CD4-positive, alpha-beta T cell treated with Interleukin-4 for 1 hour (primary cell): ENCODE data around the gene PLA2R1.
"Not testable (repeated sequence)": the region's sequence is repeated elsewhere in the genome, so short reads cannot be mapped to it uniquely, and the experiment has no call there.

Experiments used
- DNase-seq, 2 donors: peaks; one replicate each; pipeline ENCODE4 v3.0.0-alpha.2; 2020 to 2022

PLA2R1 gene

GRCh38 chr2:159976527-159977160 is 85.8 kb downstream of the PLA2R1 start:
- no peak for DNase-seq

GRCh38 chr2:159973325-159973724 is 89.1 kb downstream of the PLA2R1 start:
- DNase-seq: no peak

GRCh38 chr2:159971365-159972152 is 90.9 kb downstream of the PLA2R1 start:
- DNase-seq: no peak

- not testable (repeated sequence) for DNase-seq
Observed at GRCh38 chr2:159970548-159970947, 91.9 kb downstream of the PLA2R1 start.

- peak; percentile 12 to 19 for DNase-seq
Observed at GRCh38 chr2:159968279-159968900, 94.0 kb downstream of the PLA2R1 start.

- no peak for DNase-seq
Observed at GRCh38 chr2:159963700-159964099, 98.7 kb downstream of the PLA2R1 start.

- not testable (repeated sequence) for DNase-seq
Observed at GRCh38 chr2:159962513-159962912, 99.9 kb downstream of the PLA2R1 start.

GRCh38 chr2:159961451-159961850 is 101.0 kb downstream of the PLA2R1 start:
- no peak for DNase-seq

- DNase-seq: no peak
Observed at GRCh38 chr2:159961037-159961436, 101.4 kb downstream of the PLA2R1 start.

- no peak for DNase-seq
Observed at GRCh38 chr2:159960414-159960813, 102.0 kb downstream of the PLA2R1 start.

- no peak for DNase-seq
Observed at GRCh38 chr2:159959136-159959535, 103.3 kb downstream of the PLA2R1 start.

- DNase-seq: no peak
Observed at GRCh38 chr2:159953136-159953823, 109.1 kb downstream of the PLA2R1 start.

- no peak for DNase-seq
Observed at GRCh38 chr2:159946326-159946999, 116.0 kb downstream of the PLA2R1 start.

- no peak for DNase-seq
Observed at GRCh38 chr2:159944874-159945273, 117.5 kb downstream of the PLA2R1 start.

- no peak for DNase-seq
Observed at GRCh38 chr2:159942146-159942545, 120.3 kb downstream of the PLA2R1 start.

- no peak for DNase-seq
Observed at GRCh38 chr2:159941729-159942128, 120.7 kb downstream of the PLA2R1 start.

GRCh38 chr2:159939946-159940345 is 122.5 kb downstream of the PLA2R1 start:
- DNase-seq: no peak

- DNase-seq: no peak
Observed at GRCh38 chr2:159938395-159938794, 124.0 kb downstream of the PLA2R1 start.

- no peak for DNase-seq
Observed at GRCh38 chr2:159936471-159936870, 125.9 kb downstream of the PLA2R1 start.

- DNase-seq: no peak
Observed at GRCh38 chr2:159933727-159934049, 128.7 kb downstream of the PLA2R1 start.

- DNase-seq: no peak
Observed at GRCh38 chr2:159933040-159933726, 129.2 kb downstream of the PLA2R1 start.

- no peak for DNase-seq
Observed at GRCh38 chr2:159926695-159927094, 135.7 kb downstream of the PLA2R1 start.
